NCI-H510A treated with DMSO at 0.1 percent for 48 hours (cell line): Measurements from ENCODE around the gene CATSPER4.
"Not testable (repeated sequence)": the region's sequence is repeated elsewhere in the genome, so short reads cannot be mapped to it uniquely, and the experiment has no call there.

Source experiments
- DNase-seq: peaks from one replicate; lab custom pipeline; 2025; lab: John Stamatoyannopoulos, UW

Gene CATSPER4

DNA sequence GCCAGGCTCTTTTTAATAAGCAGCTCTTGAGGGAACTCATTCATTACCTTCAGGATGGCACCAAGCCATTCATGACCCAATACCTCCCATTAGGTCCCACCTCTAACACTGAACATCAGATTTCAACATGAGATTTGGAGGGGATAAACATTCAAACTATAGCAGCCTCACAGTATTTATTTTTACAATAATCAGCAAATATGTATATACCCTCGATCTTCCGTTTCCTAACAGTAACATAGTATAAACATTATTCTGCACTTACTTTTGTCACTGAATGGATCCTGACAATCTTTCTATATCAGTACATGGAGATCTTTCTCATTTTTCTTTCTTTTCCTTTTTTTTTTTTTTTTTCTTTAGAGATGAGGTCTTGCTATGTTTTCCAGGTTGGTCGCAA, 5.4 kb downstream of the CATSPER4 start:
- no peak for DNase-seq

DNA sequence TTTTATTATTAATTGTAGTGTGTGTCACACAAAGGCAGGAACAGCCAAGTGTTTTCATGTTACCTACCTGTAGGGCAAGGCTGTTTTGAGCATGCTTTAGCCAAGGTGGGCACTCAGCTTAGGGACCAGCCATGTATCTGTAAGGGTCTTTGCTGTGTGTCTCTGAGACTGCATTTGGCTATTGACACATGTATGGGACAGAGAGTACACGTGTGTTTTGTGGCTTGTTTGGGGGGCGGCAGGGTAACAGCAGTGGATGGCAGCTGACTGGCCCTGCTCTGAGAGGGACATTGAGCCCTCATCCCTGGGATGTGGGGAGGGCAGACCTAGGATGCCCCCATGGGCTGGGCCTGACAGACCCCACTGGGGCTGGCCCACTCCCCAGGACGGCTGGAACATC, 6.9 kb downstream of the CATSPER4 start:
- no peak for DNase-seq

DNA sequence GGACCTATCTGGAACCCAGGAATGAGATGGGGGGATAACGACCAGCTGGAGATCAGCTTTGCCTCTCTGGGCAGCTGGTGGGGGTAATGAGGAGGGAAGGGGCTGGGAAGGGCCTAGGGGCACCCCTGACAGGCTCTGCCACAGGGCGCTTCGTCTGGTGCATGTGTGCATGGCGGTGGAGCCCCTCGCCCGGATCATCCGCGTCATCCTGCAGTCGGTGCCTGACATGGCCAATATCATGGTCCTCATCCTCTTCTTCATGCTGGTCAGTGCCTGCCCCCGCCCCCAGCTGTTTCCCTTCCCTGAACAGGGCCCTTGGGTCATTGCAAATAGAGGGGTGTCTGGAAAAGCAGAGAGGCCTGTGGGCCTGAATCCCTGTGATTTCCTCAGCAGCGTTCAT, 7.4 kb downstream of the CATSPER4 start:
- DNase-seq = no peak

DNA sequence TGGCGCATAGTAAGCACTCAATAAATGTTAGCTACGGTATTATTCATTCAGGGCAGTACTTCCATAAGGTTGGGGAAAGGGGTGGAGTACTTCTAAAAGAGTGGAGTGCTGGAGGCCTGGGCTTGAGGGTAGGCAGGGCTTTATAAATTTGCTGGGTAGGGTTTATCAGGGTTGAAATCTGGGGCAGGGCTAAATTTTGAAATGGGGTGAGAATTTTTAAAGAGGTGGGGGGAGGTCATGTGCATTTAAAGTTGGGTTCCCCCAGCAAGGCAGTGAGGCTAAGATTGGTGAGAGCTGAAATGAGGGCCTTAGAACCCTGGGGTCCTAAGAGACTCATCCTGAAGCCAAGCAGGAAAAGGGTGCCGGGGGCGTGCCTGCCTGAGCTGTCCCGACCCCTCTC, 10.0 kb downstream of the CATSPER4 start:
- no peak for DNase-seq

DNA sequence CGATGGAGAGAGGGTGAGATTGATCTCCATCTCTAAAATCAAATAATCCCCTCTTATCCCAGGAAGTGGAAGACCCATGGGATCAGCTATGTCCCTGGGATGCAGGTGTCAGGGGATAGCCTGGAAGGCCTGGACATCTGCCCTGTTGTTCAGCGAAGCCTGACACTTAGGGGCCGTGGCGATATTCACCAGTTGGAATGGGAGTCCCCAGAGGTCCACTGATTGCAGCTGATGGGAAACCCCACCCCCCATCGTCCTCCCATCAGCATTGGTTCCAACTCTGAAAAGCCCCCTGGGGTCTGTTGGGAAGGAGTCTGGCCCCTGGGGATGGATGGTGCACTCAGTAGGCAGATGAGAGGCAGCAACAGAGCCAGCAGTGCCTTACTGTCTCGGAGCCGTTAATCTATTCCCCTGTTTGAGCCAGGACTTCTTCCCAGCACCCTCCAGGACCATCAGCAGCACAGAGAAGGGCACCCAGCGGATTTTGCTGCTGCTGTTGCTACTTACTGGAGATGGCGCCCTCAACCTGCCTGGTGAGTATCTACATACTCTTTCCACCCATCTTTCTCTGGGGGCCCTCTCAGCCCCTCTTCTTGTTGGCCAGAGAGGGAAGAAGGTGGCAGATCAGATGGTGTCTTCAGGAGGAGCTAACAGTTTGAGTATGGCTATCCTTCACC, 13.4 kb downstream of the CATSPER4 start:
- DNase-seq = no peak

DNA sequence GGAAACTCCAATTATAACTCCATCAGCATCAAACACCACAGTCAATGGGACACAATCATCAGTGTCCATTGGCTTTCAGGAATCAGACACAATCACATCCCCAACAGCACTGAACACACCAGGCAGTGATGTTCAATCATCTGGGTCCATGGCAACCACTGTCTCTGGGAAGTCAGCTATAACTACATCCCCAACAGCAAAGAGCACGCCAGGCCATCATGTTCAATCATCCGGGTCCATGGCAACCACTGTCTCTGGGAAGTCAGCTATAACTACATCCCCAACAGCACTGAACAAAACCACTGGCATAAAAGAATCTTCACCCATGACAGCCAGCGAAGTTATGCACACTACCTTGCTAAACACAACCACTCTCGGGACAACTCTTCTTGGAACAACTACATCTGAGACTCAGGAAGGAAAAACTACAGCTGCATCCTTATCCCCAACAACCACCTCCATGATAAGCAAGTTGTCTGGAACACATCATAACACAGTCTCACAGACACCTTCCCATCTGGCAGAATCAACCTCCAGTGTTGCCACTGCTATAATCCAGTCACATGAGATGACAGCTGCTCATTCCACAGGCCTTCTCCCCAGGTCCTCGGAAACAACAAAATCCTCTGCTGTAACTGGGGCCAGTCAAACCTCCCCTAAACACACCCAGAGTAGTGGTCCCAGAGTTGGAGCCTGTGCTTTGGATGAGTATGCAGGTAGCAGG, 19.9 kb downstream of the CATSPER4 start:
- no peak for DNase-seq

DNA sequence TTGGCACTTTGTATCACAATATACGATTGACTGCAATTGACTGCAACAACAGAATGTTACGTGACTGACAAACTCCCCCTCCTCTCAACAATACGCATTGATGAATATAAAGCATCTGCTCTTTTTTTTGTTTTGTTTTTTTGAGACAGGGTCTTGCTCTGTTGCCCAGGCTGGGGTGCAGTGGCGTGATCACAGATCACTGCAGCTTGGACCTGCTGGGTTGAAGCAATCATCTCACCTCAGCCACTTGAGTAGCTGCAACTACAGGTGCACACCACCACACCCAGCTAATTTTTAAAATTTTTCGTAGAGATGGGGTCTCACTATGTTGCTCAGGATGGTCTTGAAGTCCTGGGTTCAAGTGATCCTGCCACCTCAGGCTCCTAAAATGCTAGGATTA, 22.3 kb downstream of the CATSPER4 start:
- DNase-seq = no peak

DNA sequence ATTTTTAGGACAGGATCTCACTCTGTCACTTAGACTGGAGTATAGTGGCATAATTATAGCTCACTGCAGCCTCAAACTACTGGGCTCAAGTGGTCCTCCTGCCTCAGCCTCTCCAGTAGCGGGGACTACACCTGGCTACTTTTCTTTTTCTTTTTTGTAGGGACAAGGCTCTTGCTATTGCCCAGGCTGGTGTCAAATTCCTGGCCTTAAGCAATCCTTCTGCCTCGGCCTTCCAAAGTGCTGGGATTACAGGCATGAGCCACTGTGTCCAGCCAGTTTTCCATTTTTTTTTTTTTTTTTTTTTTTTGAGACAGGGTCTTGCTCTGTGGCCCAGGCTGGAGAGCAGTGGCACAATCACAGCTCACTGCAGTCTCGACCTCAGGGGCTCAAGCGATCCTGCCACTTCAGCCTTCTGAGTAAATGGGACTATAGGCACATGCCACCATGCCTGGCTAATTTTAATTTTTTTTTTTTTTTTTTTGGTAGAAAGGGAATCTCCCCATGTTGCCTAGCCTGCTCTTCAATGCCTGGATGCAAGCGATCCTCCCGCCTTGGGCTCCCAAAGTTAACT, 23.0 kb downstream of the CATSPER4 start:
- DNase-seq = no peak

DNA sequence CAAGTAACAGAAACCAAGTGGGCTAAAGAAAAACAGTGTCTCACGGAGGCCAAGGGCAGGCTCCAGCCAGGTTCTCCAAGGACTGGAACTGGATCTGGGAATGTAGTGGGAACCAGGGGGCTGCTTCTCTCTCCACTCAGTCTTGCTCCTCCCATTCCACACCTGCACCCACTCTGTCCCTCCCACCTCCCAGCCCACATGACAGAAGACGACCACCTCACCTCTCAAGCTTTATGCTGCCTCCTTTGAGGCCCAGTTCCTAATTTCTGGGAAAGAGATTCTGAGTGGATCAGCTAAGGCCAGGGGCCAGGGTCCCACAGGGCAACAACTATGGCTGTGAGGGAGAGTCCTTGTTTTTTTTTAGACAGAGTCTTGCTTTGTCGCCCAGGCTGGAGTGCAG, 24.8 kb downstream of the CATSPER4 start:
- DNase-seq = no peak

DNA sequence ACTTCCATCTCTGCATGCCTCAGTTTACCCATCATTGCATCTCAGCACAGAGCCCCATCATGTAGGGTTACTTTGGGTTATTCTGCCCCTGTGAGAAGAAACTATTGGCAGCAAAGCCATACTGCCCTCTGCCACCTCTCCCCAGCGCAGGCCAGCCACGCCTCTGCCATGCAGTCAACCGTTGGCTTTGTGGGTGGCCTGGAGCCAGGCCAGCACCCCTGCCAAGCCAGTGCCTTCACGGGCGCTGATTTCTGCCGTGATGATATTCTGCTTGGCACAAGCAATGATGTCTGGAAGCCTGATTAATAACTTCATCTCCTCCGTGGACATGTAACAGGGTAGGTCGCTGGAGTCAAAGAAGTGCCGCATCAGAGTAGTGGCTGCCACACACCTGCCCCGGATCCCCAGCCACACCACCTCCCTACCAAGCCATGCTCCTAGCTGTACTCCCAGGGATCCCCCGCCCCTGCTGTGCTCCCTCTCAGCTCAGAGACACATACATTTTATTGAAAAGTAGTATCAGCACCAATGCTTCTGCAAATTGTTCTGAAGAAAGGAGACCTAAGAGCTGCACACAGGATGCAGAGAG, 28.6 kb downstream of the CATSPER4 start:
- DNase-seq = no peak

DNA sequence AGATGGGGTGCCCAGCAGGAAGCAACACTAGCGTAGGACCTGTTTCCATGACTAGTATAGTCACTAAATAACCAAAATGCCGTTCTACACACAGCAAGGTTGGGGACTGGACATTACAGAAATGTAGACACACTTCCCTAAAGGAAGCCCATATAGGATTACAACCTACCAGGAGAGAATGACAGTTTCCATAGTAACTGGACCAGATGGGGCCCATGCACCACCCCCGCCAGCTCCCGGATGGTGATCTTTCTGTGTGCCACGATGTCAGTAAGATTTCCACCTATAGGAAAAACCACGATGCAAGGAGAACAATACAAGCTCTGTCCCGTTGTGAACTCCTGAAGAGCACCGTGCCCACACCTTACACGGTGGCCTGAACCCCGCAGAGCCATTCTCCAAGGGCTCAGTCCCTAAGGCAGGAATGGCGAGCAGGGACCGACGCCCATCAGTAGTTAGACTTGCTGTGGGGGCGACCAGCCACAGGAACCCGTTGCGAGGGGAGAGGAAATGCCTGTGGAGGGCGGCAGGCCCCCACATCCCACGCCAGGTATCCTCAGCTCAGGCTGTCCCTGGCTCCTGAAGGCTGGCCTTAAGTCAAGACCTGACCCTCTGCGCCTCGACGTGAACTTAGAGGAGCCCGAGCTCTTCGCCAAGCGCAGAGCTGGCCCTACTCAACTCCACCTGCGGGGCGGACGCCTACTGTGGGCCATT, 30.0 kb downstream of the CATSPER4 start:
- no peak for DNase-seq

DNA sequence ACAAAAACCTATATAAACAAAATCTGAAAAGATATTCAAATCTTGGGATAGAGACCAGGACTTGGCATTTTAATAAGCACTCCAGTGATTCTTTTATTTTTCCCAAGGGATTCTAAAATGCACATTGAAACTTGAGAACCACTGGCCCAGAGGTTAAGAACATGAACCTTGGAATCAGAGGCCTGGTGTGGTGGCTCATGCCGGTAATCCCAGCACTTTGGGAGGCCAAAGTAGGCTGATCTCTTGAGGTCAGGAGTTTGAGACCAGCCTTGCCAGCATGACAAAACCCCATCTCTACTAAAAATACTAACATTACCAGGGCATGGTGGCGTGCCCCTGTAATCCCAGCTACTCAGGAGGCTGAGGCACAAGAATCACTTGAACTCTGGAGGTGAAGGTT, 30.7 kb downstream of the CATSPER4 start:
- no peak for DNase-seq

DNA sequence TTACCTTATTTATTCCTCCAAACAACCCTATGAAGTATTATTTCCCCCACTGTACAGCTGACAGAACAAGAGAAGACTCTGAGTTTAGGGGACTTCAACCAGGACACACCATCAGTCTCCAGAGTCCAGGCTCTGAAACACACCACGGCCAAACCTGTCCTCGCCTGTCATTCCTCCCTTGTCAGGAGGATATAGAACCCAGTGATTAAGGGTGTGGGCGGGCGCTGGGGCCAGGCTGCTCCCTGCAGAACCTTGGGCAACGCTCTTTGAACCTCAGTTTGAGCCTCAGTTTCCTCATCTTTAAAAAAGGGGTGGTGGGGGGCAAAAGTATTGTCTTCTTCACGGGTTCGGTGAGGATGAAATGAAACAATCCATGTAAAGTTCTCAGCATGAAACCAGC, 34.2 kb downstream of the CATSPER4 start:
- DNase-seq = no peak

DNA sequence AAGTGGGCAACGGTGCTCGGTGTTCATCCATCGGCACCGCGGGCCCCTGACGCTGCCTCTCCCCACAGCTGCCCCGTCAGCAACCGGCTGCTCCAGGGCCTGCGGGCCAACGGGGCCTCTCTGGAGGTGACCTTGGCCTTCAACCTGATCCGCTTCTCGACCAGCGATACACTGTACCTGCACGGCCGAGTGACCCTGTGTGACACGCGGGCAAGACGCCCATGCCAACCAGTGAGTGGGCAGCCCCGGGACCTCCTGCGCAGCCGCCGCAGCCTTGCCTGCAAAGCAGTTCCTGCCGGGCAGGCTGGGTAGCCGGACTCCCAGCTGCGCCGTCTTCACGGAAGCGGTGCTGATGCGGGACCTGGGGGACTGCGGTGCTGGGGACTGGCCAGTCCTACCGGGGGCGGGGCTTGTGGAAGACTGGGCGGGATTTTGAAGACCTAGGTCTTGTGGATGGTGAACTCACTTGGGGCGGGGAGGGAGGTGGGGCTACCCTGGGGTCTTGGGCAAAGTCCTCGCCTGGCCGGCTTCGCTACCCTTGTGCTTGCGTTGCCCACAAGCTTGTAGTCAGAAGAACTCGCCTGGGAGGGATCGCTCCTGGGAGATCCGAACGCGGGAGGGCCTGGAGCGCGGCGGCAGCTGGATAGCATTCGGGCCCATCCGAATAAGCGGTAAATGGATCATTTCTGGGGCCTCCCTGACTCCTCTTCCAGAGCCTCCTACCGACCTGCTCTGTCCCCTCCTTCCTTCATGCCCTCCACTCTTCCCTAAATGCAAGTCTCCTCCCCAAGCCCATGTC, 34.8 kb downstream of the CATSPER4 start:
- DNase-seq = no peak

DNA sequence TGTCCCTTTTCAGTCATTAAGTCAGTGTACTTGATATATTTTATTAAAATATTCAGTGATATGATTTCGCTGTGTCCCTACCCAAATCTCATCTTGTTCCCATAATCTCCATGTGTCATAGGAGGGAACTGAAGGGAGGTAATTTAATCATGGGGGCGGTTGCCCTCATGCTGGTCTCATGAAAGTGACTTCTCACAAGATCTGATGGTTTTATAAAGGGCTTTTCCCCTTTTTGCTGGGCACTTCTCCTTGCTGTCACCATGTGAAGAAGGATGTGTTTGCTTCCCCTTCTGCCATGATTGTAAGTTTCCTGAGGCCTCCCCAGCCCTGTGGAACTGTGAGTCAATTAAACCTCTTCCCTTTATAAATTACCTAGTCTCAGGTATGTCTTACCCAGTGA, 40.3 kb downstream of the CATSPER4 start:
- not testable (repeated sequence) for DNase-seq

DNA sequence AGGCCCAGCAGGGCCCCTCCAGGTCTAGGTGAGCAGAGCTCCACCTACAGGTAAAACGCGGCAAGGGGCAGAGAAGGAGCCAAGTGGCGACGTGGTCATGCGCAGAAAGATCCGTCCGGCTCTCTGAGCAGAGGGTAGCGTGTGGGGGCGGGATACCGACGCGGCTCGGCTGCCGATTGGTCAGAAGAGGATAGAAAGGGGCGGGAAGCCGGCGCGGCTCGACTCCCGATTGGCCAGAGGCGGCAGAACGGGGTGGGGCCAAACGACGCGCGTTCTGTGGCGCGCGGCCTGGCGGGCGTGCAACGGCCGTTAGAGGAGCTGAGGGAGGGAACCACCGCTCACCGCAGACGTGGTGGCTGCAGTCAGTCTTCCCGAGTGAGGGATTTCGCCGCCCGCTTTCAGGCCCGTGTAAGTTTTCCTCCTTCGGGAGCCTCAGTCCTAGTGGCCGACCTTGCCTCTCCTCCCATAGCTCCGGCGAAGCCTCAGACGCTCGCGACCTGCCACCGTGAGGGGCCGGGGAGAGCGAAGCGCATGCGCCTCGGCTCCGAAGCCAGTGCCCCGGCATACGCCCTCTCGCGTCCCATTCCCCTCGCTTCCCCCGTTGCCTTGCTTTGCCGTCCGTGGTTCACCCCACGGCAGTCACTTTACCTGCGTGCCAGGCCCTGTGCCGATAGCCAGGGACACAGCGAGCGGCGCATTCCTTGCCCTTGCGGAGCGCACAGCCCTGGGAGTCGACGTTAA, 43.7 kb downstream of the CATSPER4 start, which contains the start of gene CEP85:
Gene CEP85 (plus strand): TSS at position 298 of the 741 bp plus-strand sequence. CDS start 5,584 bp downstream, outside the sequence.
- peak; percentile 97 for DNase-seq

DNA sequence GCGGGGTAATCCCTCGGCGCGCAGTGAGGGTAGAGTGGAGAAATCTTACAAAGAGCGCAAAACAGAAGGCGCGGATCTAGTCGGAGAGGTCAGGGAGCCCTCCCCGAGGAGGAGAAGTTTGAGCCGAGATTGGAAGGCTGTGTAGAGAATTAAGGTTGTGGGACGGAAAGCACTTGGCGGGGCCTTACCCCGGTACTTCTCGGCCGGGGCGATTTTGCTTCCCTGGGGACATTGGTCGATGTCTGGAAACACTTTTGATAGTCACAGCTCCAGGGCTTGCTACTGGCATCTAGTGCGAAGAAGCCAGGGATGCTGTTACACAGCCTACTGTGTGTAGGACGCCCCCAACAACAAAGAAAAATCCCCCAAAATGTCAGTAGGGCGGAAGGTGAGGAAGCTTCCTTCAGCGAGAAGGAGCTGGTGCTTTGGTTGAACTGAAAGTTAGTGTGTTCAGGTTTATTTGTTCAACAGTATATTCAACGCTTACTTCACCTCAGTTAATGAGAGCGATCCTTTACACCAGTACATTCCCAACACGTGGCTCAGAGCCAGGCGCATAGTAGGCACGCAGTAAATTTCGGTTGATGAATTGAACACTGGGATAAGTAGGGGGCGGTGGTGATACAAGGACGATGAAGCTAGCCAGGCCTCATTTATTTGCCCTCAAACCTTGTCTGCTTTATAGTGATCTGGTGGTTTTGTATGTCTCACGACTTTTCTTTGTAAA, 44.4 kb downstream of the CATSPER4 start:
- DNase-seq = no peak

DNA sequence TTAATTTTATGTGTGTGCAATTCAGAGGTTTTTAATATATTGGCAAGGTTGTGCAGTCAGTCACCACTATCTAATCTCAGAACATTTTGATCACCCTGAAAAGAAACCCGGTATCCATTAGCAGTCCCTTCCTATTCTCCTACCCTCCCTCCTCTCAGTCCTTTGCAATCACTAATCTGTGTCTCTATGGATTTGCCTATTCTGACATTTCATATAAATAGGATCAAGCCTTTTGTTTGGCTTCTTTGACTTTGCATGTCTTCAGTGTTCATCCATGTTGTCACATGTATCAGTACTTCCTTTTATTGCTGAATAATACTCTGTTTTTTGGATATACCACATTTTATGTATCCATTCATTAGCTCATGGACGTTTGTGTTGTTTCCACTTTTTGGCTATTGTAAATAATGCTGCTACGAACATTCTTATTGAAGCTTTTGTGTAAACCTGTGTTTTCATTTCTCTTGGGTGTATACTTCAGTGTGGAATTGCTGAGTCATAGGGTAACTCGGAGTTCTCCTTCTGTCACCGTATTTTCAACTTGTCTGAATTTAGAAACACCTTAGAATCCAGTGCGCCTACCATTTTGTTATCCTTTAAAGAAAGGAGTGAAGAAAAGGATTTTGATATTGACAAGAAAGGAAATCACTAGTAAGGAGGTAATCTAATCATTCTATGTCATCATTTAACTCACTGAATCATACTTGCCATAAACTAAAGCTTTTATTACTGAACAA, 47.0 kb downstream of the CATSPER4 start:
- peak; percentile 30 for DNase-seq

DNA sequence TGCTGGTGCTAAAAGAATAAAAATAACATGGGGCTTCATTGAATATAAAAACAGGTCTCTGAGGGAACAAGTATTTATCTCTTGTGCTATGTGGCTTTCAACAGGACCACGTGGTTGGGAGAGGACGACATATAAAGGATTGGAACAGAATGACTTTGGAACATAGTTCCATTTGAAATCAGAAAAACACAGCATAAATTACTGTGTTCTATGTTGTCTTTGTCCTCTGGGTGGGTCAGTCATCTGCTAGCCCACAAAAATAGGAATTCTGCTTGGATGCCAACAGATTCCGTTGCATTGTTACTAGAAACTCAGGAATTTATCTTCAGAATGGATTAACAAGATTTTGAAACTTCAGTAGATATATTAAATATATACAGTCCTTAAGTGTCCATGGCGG, 49.5 kb downstream of the CATSPER4 start:
- no peak for DNase-seq
